SH-SY5Y (cell line): ENCODE measurements around the gene CDH8.

Source experiments
- GATA2 ChIP-seq: IDR thresholded peaks from 2 replicates; pipeline ENCODE4 v1.6.1; 2011; ENCODE audit warnings: mild to moderate bottlenecking, low read depth, low read length
- GATA3 ChIP-seq: IDR thresholded peaks from 2 replicates; pipeline ENCODE4 v1.6.1; 2011; ENCODE audit warnings: low read depth, mild to moderate bottlenecking, low read length, moderate library complexity

GRCh38 chr16:61726125-61726524, 310.1 kb downstream of the CDH8 start:
- TF ChIP-seq GATA2 (no peak), GATA3 (no peak)
